Thyroid gland (tissue), 4 donors: ENCODE measurements around the gene SLC25A19. TPM values are rescaled to one million over a fixed set of nuclear protein-coding genes. Genes with fewer than 3 reads are reported as not detected.

Source experiments
- DNase-seq, 2 donors: peaks; one replicate each; pipeline ENCODE4 v3.0.0-alpha.2; 2019
- H3K27ac ChIP-seq, 3 donors: fragments of 200-600 bp; sonication (generic); 1 replicate in 2 of 3; 2 replicates in 1 of 3; pipeline ENCODE4 v1.5.1; 2016 to 2019; ENCODE audit warnings: mild to moderate bottlenecking in 1 of 3, moderate library complexity in 1 of 3
- H3K27me3 ChIP-seq: fragments of 200-600 bp; sonication (generic); one replicate; pipeline ENCODE4 v1.5.1; 2019
- H3K36me3 ChIP-seq, 2 donors: fragments of 200-600 bp; sonication (generic); one replicate each; pipeline ENCODE4 v1.5.1; 2016 to 2019
- H3K4me1 ChIP-seq, 2 donors: fragments of 200-600 bp; sonication (generic); one replicate each; pipeline ENCODE4 v1.5.1; 2017 to 2019
- H3K4me3 ChIP-seq, 3 donors: fragments of 200-600 bp; sonication (generic); replicated peaks in 1 of 3; 1 replicate in 2 of 3; 2 replicates in 1 of 3; pipeline ENCODE4 v1.5.1; 2016; ENCODE audit warnings: mild to moderate bottlenecking in 1 of 3
- H3K9me3 ChIP-seq: fragments of 200-600 bp; sonication (generic); one replicate; pipeline ENCODE4 v1.5.1; 2017
- POLR2A ChIP-seq, 2 donors: fragments of 450-650 bp; IDR thresholded peaks; one replicate each; pipeline ENCODE4 v1.6.1; 2017; ENCODE audit warnings: antibody characterized with exemption in 2 of 2, mild to moderate bottlenecking in 2 of 2, moderate library complexity in 1 of 2
- WGBS, 2 donors: methylation state at CpG; one replicate each; pipeline ENCODE4 v1.1.5; 2017; 5-methylcytosine and 5-hydroxymethylcytosine counted together
- intact Hi-C: fragments of 100-400 bp; cut with DNase I; formaldehyde crosslinking; loops from one replicate; pipeline ENCODE4 v1.15.1; 2023
- total RNA-seq, 4 donors: library from RNA; depleted of rRNA; stranded (reverse); fragments of >200 nt; gene quantifications; one replicate each; pipeline ENCODE4 v1.2.3, GENCODE V29; 2016
- TF ChIP-seq, protein P1 (sequence below), 6 experiments: fragments of 200-600 bp in 3 of 6; fragments of 450-650 bp in 3 of 6; sonication (generic) in 3 of 6; IDR thresholded peaks; one replicate each; pipeline ENCODE4 v1.5.1; 2016 to 2019; ENCODE audit warnings: antibody characterized with exemption in 6 of 6, mild to moderate bottlenecking in 2 of 6, inconsistent platforms in 1 of 6, moderate library complexity in 1 of 6

The SLC25A19 gene
- total RNA-seq, result 10 to 100 TPM in 3 of 4 donors, 1 to 10 TPM in 1; 2.1 to 14.3 (median 12.7) TPM

DNA sequence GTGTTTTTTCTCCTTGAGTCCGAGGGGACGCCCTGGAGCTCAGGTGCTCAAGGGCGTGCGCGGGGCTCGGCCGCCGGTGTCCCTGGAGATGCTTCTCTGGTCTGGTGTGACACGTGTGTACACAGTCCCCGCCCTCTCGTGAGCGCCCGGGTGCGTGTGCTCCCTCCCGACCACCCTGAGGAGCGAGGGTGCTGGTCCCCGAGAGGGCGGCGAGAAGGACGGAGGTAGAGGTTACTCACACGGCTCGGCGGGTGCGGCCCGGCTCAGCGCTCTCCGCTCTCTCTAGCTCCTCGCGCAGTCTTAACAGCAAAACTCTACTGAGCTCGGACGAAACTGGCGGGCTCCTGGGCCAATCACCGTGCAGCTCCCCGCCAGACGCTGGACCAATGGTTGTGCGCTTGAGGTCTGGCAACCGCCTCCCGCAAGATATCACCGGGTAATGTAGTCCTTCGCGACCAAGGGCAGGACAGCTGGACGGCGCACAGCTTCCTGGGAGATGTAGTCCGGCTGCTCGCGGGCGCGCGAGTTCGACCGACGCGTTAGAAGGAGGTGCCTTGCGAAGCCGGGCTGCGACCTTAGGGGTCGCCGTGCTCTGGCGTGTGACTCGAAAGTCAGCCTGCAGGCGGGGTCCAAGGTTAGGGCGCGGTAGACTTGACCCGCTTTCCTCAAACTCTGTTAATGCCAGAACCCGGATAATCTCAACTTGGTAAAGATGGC, at the start of gene SLC25A19:
TSS of gene SLC25A19 (minus strand) at position 319 of the 717 bp plus-strand sequence. CDS start 2,669 bp downstream, outside the sequence.
- Histone ChIP-seq H3K27ac (peak within 1 kb of the TSS; percentile 64 to 84 (median 83)), H3K27me3 (no peaks in the 10 kb centered on the region), H3K36me3 (no peaks in the 10 kb centered on the region), H3K4me1 (peaks cover 0 to 6% of the 10 kb centered on the region in 2 donors), H3K9me3 (no peaks in the 10 kb centered on the region), H3K4me3 (peak within 1 kb of the TSS; percentile 16 to 75 (median 72))
- DNase-seq, result peak; percentile 98 to 99
- 0% methylated on average over 6 to 27 of the region's 65 CpGs for WGBS, 2 donors
- TF ChIP-seq, protein P1, sequence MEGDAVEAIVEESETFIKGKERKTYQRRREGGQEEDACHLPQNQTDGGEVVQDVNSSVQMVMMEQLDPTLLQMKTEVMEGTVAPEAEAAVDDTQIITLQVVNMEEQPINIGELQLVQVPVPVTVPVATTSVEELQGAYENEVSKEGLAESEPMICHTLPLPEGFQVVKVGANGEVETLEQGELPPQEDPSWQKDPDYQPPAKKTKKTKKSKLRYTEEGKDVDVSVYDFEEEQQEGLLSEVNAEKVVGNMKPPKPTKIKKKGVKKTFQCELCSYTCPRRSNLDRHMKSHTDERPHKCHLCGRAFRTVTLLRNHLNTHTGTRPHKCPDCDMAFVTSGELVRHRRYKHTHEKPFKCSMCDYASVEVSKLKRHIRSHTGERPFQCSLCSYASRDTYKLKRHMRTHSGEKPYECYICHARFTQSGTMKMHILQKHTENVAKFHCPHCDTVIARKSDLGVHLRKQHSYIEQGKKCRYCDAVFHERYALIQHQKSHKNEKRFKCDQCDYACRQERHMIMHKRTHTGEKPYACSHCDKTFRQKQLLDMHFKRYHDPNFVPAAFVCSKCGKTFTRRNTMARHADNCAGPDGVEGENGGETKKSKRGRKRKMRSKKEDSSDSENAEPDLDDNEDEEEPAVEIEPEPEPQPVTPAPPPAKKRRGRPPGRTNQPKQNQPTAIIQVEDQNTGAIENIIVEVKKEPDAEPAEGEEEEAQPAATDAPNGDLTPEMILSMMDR (IDR thresholded peaks at IDR 0.05), result no peak
- TF ChIP-seq POLR2A (IDR thresholded peaks at IDR 0.05), result peak in 1 of 2 donors; percentile 98
- intact Hi-C loops, result no loop called here

DNA sequence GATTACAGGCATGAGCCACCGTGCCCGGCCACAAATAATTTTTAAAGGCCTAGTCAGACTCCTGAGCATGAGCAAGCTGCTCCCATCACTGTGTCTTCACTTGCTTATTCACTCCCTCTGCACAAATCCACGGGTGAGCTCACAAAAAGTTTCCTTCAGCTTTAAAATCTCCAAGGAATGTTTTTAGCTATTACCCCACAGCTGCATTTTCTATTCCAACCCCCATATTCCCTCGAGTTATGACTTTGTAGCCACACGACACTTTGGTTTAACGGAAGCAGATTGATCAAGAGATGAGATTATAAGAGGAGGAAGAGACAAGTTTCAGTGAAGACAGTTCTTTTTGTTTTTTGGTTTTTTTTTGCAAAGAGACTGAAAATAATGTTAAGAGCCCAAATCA, 49.1 kb upstream of the SLC25A19 start:
- H3K36me3 ChIP-seq, result no peaks in the 10 kb centered on the region
- no peak overlapping the region for H3K27ac ChIP-seq
- intact Hi-C loops, result no loop called here
- H3K9me3 ChIP-seq, result no peaks in the 10 kb centered on the region
- WGBS, 2 donors, result 66 to 68% methylated on average over 6 of the region's 6 CpGs
- no peaks in the 10 kb centered on the region for H3K27me3 ChIP-seq
- no peak for DNase-seq
- no peak overlapping the region for H3K4me3 ChIP-seq
- no peak for TF ChIP-seq POLR2A (IDR thresholded peaks at IDR 0.05)
- TF ChIP-seq, protein P1 (IDR thresholded peaks at IDR 0.05), result no peak
- H3K4me1 ChIP-seq, result peaks cover 0 to 8% of the 10 kb centered on the region in 2 donors

DNA sequence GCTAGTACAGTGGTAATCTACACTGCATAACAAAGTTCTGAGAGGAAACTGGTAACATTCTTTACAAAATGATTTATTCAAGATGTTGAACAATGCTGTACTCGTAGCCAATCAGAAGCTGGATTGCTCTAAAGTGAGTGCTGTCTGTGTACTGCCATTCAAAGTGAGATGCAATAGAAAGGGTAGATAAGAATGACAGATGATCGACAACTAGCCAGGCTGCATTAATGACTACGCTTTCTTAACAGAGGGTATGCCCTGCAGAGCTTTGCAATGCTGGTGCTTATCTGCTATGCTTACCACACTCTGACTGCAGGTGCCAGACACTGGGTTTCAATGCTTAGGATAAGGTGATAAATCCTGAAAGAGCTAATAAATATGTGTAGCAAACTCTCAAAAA, 46.1 kb upstream of the SLC25A19 start:
- Histone ChIP-seq H3K4me3 (no peak overlapping the region), H3K27me3 (no peaks in the 10 kb centered on the region), H3K9me3 (no peaks in the 10 kb centered on the region), H3K4me1 (peaks cover 0 to 8% of the 10 kb centered on the region in 2 donors), H3K27ac (no peak overlapping the region), H3K36me3 (no peaks in the 10 kb centered on the region)
- TF ChIP-seq, protein P1 (IDR thresholded peaks at IDR 0.05), result no peak
- TF ChIP-seq POLR2A (IDR thresholded peaks at IDR 0.05), result no peak
- no peak for DNase-seq
- WGBS, 2 donors, result 87 to 90% methylated on average over 3 of the region's 3 CpGs
- intact Hi-C loops, result no loop called here

DNA sequence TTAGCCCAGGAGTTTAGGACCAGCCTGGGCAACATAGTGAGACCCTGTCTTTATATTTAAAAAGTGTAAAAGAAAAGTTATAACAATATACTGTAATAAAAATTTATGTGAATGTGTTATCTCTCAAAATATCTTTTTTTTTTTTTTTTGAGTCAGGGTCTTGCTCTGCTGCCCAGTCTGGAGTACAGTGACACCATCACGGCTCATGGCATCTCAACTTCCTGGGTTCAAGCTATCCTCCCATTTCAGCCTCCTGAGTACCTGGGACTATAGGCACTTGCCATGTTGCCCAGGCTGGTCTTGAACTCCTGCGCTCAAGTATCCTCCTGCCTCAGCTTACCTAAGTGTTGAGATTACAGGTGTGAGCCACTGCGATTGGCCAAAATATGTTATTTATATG, 45.5 kb upstream of the SLC25A19 start:
- Histone ChIP-seq H3K27me3 (no peaks in the 10 kb centered on the region), H3K4me1 (peaks cover 0 to 8% of the 10 kb centered on the region in 2 donors), H3K4me3 (no peak overlapping the region), H3K9me3 (no peaks in the 10 kb centered on the region), H3K36me3 (no peaks in the 10 kb centered on the region), H3K27ac (no peak overlapping the region)
- WGBS, 2 donors, result 97 to 100% methylated on average over 3 of the region's 3 CpGs
- intact Hi-C loops, result no loop called here
- no peak for DNase-seq
- no peak for TF ChIP-seq POLR2A (IDR thresholded peaks at IDR 0.05)
- TF ChIP-seq, protein P1 (IDR thresholded peaks at IDR 0.05), result no peak

DNA sequence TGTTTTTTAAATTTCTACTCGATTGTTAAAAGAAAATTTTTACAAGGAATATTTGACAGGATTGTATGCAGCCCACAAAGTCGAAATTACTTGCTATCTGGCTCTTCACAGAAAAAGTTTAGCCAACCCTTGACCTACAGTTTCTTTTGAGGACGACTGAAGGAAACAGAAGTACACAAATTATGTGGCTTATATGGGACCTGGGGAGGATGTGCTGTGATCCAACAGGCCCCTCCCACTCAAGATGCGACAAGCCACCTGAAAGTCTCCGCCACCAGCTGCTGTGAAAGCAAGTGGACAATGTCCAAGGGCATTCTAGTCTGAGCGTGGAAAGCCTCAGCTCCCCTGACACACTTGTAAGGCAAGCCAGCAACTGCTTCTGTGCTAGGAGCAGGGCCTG, 42.4 kb upstream of the SLC25A19 start:
- Histone ChIP-seq H3K36me3 (no peaks in the 10 kb centered on the region), H3K27ac (no peak overlapping the region), H3K27me3 (no peaks in the 10 kb centered on the region), H3K4me3 (no peak overlapping the region), H3K4me1 (peaks cover 0 to 7% of the 10 kb centered on the region in 2 donors), H3K9me3 (no peaks in the 10 kb centered on the region)
- TF ChIP-seq, protein P1 (IDR thresholded peaks at IDR 0.05), result no peak
- TF ChIP-seq POLR2A (IDR thresholded peaks at IDR 0.05), result no peak
- no peak for DNase-seq
- intact Hi-C loops, result no loop called here
- WGBS, 2 donors, result 80 to 85% methylated on average over 6 of the region's 6 CpGs
